HUES6 (cell line): ENCODE data around the gene FBXO7.
A peak's percentile ranks its signal among the peaks of the same experiment; 100 is the strongest.
"Not testable (repeated sequence)": the region's sequence is repeated elsewhere in the genome, so short reads cannot be mapped to it uniquely, and the experiment has no call there.

Experiments
- H3K27ac ChIP-seq: 2 replicates; pipeline ENCODE4 v1.7.0; 2013; ENCODE audit warnings: low read depth, mild to moderate bottlenecking, low read length, inconsistent platforms
- H3K27me3 ChIP-seq: 2 replicates; pipeline ENCODE4 v1.6.1; 2013; ENCODE audit warnings: low read length; ENCODE audit not compliant: control insufficient read depth, insufficient read depth
- H3K36me3 ChIP-seq: 2 replicates; pipeline ENCODE4 v1.6.1; 2013; ENCODE audit warnings: low read length; ENCODE audit not compliant: control insufficient read depth, insufficient read depth
- H3K4me1 ChIP-seq: 2 replicates; pipeline ENCODE4 v1.6.1; 2013; ENCODE audit warnings: low read length; ENCODE audit not compliant: control insufficient read depth, insufficient read depth
- H3K4me3 ChIP-seq: 2 replicates; pipeline ENCODE4 v1.5.1; 2013; ENCODE audit warnings: low read depth, low read length
- H3K9ac ChIP-seq: one replicate; pipeline ENCODE4 v1.6.1; 2013; ENCODE audit warnings: mild to moderate bottlenecking, low read length
- H3K9me3 ChIP-seq: 2 replicates; pipeline ENCODE4 v1.6.1; 2013; ENCODE audit warnings: low read depth, low read length; ENCODE audit not compliant: control insufficient read depth, insufficient read depth

Gene FBXO7

GRCh38 chr22:32473388-32473952, 1.1 kb upstream of the FBXO7 start:
- peaks cover 2% of the 10 kb centered on the region; the same call in 1 of the 2 replicates for H3K27me3 ChIP-seq
- no peak overlapping the region for H3K27ac ChIP-seq
- peaks cover 6% of the 10 kb centered on the region for H3K4me1 ChIP-seq
- no peaks in the 10 kb centered on the region for H3K9me3 ChIP-seq
- peak overlapping the region; percentile 75 for H3K9ac ChIP-seq
- peak overlapping the region; percentile 78 for H3K4me3 ChIP-seq
- no peaks in the 10 kb centered on the region for H3K36me3 ChIP-seq

- Histone ChIP-seq H3K27ac (peak overlapping the region; percentile 76; the same call in 1 of the 2 replicates), H3K36me3 (peaks cover 3% of the 10 kb centered on the region), H3K4me1 (peaks cover 6% of the 10 kb centered on the region), H3K9me3 (no peaks in the 10 kb centered on the region), H3K27me3 (peaks cover 2% of the 10 kb centered on the region; the same call in 1 of the 2 replicates), H3K9ac (peak overlapping the region; percentile 85), H3K4me3 (peak overlapping the region; percentile 78)
Measured at GRCh38 chr22:32475468-32476010, 928 bp downstream of the FBXO7 start.

GRCh38 chr22:32476281-32477195, 1.9 kb downstream of the FBXO7 start:
- H3K27ac ChIP-seq = no peak overlapping the region

GRCh38 chr22:32477596-32477995, 3.0 kb downstream of the FBXO7 start:
- Histone ChIP-seq H3K27ac (no peak overlapping the region), H3K4me1 (peaks cover 6% of the 10 kb centered on the region), H3K4me3 (no peak overlapping the region)

More at GRCh38 chr22:32476281-32477195, 1.9 kb downstream of the FBXO7 start:
- H3K9me3 ChIP-seq = no peaks in the 10 kb centered on the region
- H3K9ac ChIP-seq = peak overlapping the region; percentile 85
- H3K4me1 ChIP-seq = peaks cover 6% of the 10 kb centered on the region
- no peaks in the 10 kb centered on the region for H3K27me3 ChIP-seq
- H3K36me3 ChIP-seq = peaks cover 4% of the 10 kb centered on the region
- H3K4me3 ChIP-seq = peak overlapping the region; percentile 78

GRCh38 chr22:32478552-32478951, 3.9 kb downstream of the FBXO7 start:
- H3K27ac ChIP-seq, H3K27me3 ChIP-seq, H3K9me3 ChIP-seq, H3K4me1 ChIP-seq, H3K9ac ChIP-seq, H3K36me3 ChIP-seq, H3K4me3 ChIP-seq: not testable (repeated sequence)

More at GRCh38 chr22:32477596-32477995, 3.0 kb downstream of the FBXO7 start:
- no peak overlapping the region for H3K9ac ChIP-seq
- peaks cover 4% of the 10 kb centered on the region for H3K36me3 ChIP-seq
- no peaks in the 10 kb centered on the region for H3K9me3 ChIP-seq
- H3K27me3 ChIP-seq = no peaks in the 10 kb centered on the region

DNA sequence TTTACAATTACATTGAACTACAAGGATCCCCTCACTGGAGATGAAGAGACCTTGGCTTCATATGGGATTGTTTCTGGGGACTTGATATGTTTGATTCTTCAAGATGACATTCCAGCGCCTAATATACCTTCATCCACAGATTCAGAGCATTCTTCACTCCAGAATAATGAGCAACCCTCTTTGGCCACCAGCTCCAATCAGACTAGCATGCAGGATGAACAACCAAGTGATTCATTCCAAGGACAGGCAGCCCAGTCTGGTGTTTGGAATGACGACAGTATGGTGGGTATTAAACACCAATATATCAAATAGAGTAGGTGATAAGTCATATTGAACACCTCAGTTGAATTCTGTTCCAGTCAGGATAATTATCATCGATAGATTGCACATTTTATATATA, 4.4 kb downstream of the FBXO7 start:
- H3K9me3 ChIP-seq = no peaks in the 10 kb centered on the region
- peaks cover 7% of the 10 kb centered on the region for H3K36me3 ChIP-seq
- H3K9ac ChIP-seq = no peak overlapping the region
- no peak overlapping the region for H3K4me3 ChIP-seq
- H3K27me3 ChIP-seq = no peaks in the 10 kb centered on the region
- no peaks in the 10 kb centered on the region; the same call in 1 of the 2 replicates for H3K4me1 ChIP-seq
- H3K27ac ChIP-seq = no peak overlapping the region

DNA sequence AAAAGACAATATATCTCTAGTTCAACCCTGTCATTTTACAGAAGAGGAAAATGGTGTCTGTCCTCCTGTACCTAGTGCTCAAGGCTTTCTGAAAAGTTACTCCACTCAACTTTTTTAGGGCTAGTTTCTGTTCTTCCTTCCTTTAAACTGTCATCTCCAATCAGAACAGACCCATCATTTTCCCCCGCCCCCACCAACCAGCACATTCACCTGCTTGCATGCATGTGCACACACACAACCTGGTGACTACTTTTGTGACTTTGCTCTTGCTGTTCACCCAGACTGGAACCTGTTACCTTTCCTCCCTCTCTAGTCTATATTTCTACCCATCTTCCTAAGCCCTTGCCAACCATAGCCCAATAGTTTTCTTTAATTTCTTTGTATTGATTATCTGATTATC, 5.6 kb downstream of the FBXO7 start:
- H3K36me3 ChIP-seq = peaks cover 18% of the 10 kb centered on the region
- H3K4me3 ChIP-seq = no peak overlapping the region
- H3K27ac ChIP-seq = no peak overlapping the region
- no peaks in the 10 kb centered on the region; the same call in 1 of the 2 replicates for H3K4me1 ChIP-seq
- H3K9ac ChIP-seq = no peak overlapping the region
- H3K27me3 ChIP-seq = no peaks in the 10 kb centered on the region
- no peaks in the 10 kb centered on the region for H3K9me3 ChIP-seq

- no peaks in the 10 kb centered on the region for H3K4me1 ChIP-seq
- no peak overlapping the region for H3K4me3 ChIP-seq
- H3K27me3 ChIP-seq = no peaks in the 10 kb centered on the region
- no peak overlapping the region for H3K9ac ChIP-seq
- peaks cover 41% of the 10 kb centered on the region for H3K36me3 ChIP-seq
- no peaks in the 10 kb centered on the region for H3K9me3 ChIP-seq
- H3K27ac ChIP-seq = no peak overlapping the region
Measured at GRCh38 chr22:32482708-32483107, 8.1 kb downstream of the FBXO7 start.

DNA sequence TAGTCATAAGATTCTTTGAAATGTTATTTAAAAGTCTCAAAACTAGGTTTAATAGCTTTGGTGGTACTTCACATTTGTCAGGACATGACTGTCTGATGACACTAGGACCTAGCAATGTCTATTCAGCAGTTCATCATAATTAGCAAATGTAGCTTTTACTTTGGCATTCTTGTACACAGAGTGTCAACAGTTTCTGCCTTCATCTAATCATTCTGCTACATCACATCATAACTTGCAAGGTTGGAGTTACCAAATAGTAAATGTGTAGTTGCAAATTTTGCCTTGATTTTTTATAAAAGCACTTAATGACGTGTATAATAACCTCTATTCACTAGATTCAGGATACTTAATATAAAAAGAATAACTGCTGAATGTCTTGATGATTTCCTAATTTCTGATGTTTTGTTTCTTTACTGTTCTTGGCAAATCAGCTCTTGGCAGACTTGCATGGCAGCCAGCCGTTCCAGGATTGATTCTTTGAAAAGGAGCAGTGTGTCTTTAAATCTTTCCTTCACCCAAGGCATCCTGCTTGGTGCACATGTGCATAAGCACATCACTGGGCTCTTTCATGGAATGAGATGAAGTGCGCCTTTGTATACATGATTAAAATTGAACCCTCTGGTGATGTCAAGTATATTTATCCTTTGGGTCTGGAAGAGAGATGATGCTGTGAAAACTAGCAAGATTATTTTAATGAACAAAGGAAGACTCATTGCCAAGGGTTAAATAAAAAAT, 12.2 kb downstream of the FBXO7 start:
- Histone ChIP-seq H3K27me3 (no peaks in the 10 kb centered on the region), H3K9ac (no peak overlapping the region), H3K36me3 (peaks cover 76% of the 10 kb centered on the region), H3K27ac (no peak overlapping the region), H3K4me1 (no peaks in the 10 kb centered on the region), H3K9me3 (no peaks in the 10 kb centered on the region), H3K4me3 (no peak overlapping the region)

DNA sequence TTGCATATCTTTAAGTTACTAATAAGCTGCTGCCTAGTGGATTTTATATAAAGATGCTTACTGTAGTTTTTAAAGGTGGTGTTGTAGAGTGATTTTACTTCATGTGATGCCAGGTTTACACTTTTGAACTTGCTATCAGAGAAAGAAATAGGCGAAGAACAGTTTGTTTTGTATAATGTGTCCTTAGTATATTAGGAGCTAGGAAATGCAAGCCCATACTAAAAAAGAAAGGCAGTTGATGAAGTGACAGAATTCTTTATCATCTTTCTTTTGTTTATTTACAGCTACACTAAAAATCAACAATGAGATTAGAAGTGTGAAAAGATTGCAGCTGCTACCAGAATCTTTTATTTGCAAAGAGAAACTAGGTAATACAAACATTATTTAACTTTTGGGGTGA, 12.8 kb downstream of the FBXO7 start:
- Histone ChIP-seq H3K4me1 (no peaks in the 10 kb centered on the region), H3K9ac (no peak overlapping the region), H3K9me3 (no peaks in the 10 kb centered on the region), H3K27ac (no peak overlapping the region), H3K36me3 (peaks cover 82% of the 10 kb centered on the region), H3K4me3 (no peak overlapping the region), H3K27me3 (no peaks in the 10 kb centered on the region)
